ENCODE data around the gene ATP5F1E.
A peak's percentile ranks its signal among the peaks of the same experiment; 100 is the strongest.
"Not testable (repeated sequence)": the region's sequence is repeated elsewhere in the genome, so short reads cannot be mapped to it uniquely, and the experiment has no call there.

Gene ATP5F1E

DNA sequence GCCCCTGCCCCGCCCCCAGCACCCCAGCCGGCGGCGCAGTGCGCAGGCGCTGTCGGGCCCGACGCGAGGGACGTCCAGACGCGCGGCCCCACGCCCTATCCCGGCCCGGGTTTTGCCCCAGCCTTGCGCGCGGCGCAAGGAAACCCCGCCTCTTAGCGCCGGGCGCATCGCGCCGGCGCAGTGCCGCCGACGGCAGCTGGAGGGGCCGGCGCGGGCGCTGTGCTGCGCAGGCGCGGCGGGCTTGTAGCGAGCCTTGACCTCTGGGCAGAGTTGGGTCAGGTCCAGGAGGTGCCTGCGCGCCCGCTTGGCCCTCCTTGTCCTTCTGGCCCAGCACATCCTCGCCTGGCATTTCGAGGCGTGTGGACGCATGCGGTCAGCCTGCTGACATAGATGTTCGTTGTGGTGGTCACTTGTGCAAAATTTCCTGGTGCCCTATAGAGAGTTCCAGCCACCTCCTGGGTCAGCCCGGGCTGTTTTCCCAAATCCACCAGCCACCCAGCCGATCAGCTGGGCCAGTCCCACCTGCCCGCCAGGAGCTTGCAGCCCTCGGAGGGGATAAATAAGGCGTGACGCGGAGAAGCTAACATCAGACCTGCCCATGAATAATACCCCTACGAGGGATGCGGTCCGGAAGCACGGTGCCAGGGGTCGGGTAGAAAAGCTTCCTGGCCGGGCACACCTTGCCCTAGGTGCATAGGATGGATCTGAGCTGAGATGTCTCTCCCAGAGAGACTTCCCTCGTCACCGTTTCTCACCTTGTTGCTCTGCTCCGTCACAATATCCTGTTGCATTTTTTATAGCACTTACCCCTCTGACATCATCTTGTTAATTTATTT is 10.9 kb upstream of the ATP5F1E start:
- DNase-seq = peak; percentile 90

DNA sequence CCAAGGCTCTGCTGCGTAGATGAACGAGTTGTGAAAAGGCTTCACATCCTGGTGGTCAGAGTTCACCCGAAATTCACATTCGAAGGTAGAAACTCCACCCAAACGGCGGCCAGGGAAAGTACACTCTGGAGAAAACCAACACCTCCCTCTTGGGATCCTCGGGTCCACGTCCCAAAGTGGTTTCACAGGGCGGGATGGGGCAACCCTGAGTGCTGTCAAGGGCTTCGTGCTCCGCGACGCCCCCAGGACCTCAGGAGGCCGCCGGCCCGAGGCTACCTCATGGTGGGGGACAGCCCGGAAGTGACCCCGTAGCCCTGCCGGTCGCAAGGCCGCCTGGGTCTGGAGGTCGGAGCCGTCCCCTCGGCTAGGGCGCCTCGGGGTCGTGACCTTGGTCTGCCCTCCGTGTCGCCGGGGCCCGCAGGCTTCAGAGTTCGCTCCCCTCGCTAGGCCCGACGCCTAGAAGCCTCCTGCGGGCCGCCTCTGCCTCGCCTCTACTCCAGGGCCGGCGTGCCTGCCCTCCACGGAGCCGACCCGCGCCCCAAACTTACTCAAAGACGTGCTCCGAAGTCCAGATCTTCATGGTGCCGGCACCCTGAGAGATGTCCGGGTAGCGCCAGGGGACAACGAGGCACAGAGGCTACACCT is 10.1 kb upstream of the ATP5F1E start, which contains the start of gene PRELID3B:
Gene PRELID3B, minus strand, starts transcription at position 636 of the 645 bp plus-strand sequence. Its CDS starts 56 bp downstream, at position 580.
- peak; percentile 10 for DNase-seq

DNA sequence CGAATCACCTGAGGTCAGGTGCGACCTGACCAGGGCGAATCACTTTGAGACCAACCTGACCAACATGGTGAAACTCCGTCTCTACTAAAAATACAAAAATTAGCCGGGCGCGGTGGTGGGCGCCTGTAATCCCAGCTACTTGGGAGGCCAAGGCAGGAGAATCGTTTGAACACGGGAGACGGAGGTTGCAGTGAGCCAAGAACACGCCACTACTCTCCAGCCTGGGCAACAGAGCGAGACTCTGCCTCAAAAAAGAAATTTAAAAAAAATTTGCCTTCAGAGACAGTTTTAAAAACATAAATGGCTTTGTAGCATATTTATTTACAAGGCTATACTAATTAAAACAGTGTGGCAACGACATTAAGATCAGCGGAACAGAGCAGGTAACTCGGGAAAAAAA is 9.4 kb upstream of the ATP5F1E start:
- not testable (repeated sequence) for DNase-seq

DNA sequence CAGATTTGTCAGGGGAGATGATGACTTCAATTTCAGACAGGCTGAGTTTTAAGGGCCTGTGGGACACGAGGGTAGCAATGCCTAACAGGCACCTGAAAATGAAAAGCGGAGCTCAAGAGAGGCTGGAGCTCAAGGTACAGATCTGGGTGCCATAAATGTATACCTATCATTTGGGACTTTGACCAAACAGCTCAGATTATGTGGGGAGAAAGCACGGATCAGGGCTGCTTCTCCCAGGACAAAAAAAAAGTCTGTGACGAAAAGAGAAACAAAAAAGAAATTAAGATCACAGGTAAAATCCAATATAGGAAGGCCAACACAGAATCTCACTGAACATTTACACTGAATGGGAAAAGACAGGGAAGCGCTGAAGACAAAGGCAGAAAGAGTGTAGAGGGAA is 8.5 kb upstream of the ATP5F1E start:
- no peak for DNase-seq

DNA sequence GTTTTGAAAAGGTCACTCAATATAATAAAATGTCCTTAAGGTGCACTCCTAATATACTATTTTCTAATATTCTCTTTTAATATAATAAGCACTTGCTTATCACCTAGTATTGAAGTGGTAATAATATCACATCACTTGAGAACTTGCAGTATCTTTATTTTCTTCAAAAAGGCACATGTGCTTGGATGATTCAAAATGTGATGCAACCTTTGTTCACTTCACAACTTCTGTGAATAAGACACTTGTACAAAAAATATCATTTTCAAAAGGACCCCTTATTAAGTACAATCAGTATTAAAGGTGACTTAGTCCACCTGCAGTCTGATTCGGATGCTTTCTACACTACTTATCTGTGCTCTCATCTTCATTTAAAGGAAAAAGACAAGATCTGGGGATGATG is 7.1 kb upstream of the ATP5F1E start:
- no peak for DNase-seq

DNA sequence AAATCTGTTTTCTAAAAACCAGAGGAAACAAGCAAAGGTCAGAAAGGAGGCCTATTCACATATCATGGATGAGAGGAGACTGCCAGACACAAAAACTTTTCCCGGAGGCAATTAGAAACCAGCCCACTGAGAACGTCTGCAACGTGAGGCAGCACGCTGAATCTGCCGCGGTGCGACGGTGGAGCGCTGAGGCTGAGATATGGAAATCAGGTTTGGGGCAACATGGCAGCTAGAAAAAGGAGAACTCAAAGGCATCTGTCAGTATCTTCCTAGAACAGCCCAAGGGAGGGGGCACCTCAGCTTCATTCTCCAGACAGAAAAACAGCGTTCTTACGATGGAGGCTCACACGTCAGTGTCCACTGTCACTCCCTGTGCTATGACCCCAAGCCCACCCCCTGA is 5.3 kb upstream of the ATP5F1E start:
- DNase-seq = no peak

DNA sequence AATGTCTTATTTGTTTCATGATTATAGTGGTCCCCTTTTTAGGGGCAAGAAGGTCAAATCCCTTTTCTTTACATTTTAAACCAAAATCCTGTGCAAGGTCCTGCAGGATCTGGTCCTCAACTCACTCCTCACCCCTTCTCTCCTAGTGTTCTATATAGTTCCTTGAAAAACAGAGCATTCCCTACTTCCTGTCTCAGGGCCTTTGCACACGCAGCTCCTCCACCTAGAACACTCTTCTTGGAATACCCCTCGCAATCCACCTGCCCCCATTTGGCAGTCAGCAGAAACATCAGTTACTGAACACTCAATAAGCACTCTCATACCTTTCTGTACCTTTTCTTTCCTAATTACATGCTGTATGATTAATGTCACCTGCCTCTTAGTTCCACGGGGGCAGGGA is 3.2 kb upstream of the ATP5F1E start:
- DNase-seq = no peak

DNA sequence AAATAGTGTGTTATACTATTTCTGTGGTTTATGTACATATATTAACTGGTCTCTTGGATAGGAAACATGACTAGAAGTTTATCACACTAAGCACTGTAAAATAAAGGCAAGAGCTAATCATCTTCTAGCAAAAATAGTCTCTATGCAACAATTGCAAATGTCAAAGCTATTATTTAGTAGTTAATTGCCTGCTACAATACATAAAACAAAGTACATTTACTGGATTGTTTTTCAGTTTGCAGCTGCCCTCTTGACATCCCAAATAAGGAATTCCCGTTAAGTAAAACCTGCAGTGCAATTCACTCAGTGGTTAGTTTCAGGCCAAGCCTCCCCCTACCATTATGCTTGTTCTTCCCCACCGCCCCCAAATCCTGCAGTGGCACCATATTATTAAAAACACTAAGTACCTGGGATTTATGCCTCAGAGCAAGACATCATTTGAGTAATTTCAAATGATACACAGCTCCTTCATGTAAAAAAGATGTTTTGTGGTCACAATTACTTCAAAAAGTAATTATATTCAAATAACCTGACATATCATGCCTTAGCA is 1.6 kb upstream of the ATP5F1E start:
- DNase-seq = no peak

DNA sequence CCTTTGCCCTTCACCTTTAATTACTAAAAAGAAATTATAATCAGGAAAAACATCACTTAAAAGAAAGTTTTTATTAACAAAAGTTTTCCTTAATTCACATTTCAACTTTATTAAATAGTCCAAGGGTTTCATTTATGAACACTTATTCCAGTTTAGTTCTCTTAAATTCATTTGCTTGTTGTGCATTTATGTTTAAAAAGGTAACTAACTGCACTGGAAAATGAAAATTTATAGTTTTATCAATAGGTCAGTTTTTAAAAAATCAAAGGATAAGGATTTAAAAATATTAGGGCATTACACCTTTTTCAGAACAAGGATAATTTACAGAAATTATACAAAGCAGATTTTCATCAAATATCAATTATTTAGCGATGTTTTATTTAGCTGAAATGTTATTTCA is 958 bp upstream of the ATP5F1E start:
- DNase-seq = no peak

DNA sequence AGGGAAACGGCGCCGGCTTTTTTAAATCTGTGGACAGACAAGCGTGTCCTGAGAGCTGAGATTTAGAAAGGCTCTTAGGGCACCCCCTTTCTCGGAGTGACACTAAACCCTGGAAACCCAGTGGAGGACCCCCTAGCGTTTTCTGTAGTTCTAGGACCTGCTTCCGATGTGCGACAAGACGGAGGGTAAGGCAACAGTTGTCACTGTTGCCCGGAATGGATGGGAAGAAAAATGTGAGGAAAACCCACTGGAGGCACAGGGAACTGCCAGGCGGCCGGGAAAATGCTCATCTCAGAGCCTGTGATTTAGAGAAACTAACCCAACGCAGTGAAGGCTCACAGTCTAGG is 551 bp upstream of the ATP5F1E start:
- DNase-seq = peak; percentile 84

DNA sequence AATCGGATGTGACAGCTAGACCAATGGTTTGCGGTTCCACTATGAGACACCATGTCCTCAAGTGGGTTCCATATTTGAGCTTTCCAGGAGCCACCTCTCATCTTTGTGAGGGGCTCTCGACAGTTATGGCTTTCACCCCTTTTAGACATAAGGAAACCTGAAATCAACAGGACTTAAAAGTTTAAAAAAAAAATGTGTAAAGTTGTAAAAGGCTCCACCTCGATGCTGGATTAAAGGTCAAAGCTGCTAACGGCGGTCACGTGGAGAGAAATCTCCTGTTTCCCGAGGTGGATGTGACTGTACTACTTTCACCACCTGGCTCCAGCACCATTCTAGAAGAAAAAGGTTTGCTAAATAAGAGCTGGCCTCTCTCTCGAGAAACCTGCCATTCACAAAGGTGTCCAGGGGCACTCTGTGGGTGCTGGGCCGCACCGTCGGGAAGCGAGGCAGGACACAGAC is 542 bp downstream of the ATP5F1E start:
- DNase-seq = no peak

DNA sequence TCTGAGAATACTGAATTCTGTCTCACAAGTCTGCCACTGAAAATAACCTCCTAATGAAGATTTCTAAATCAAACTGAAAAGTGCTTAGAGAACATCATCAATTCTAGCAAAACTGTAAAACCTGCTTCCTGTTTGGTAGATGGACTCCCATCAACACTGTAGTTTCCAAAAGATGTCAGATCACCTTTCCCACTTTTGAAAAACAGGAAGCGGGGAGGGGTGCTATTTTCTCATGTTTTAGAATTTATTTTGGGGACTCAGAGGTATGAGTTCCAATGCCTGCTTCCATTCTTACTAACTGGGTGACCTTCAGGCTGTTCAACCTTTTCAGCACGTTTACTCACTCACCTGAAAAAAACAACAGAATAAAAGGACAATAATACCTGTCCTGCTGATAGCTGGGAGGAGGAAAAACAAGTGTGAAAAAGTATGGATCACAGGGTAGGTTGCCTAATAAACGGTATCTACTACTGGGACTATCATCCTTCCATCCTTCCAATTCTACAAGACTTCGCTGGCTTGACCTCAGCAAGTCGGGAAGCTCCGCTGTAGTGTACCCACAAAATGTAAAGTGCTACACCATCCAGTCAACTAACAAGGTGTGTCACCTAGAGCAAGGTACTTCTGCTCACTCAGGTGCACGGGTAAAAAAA is 1.1 kb downstream of the ATP5F1E start:
- no peak for DNase-seq

DNA sequence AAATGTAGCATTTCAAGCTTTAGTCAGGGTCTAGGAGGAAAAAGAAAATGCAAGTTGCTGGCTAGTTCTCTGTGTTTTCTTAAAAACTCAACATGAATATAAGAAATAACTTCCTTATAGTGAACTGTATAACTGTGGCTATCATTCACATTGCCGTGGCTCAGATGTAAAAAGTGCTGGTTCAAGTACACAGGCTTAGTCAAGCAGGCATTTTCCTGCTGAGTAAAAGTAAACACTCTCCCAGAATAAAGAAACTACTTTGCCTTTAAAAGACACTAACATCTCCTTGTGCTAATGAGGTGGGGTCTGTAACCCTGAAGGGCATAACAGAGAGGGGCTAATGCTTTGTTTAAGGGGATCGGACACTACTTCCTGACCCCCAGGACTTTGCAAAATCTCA is 3.3 kb downstream of the ATP5F1E start:
- DNase-seq = no peak

DNA sequence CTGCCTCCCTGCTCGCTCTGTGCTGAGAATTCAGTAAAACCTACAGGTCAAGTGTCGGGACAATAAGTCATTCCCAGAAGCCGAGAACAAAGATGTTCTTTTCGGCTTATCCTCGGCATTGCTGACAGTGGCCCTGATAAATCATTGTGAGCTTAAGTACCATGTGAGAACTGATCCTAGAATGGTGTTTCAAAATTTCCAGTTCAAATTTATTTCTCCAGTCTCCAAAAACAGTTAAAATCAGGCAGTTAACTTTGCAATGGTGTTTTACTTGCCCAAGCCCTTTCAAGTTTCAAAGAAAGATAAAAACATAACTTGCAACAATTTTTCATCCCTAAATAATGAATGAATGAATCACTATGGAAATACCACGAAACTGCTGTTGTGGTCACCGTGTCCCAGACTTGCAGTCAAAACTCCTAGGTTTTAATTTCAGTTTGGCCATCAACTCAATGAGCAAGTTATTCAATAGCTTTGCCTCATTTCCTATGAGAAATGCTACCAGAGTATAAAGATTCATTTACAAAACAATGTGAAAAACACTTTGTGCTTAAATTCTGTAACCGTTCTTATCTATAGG is 4.3 kb downstream of the ATP5F1E start:
- DNase-seq = no peak

DNA sequence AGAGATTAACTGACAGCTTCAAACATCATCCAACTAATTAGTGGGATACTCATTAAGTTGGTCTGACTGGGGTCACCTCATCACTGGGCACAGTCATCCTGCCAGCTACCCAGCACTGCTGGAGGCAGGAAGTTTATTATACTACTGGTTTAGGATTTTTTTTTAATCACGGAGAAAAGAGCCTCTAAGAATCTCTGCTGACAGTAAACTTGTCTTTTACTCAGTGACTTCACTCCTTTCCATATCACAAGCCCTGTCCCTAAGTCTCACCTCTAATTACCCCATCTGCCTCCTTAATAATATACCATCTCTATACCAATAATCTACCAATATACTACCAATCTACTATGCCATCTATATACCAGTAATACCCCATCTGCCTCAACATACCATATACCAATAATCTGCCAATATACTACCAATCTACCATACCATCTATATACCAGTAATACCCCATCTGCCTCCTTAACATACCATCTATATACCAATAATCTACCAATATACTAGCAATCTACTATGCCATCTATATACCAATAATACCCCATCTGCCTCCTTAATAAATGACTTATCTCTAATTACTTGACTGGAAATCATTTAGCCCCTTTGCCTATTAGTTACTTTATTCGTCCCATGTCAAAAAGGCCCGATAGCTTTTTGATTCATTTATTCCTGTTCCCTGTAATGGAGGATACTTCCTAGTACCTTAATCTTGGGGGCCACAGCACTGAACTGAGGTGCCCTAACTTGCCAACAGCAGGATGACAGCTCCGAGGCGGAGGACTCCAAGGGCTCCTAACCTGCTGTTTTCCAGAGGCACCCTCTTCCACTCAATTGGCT is 5.0 kb downstream of the ATP5F1E start:
- no peak for DNase-seq

DNA sequence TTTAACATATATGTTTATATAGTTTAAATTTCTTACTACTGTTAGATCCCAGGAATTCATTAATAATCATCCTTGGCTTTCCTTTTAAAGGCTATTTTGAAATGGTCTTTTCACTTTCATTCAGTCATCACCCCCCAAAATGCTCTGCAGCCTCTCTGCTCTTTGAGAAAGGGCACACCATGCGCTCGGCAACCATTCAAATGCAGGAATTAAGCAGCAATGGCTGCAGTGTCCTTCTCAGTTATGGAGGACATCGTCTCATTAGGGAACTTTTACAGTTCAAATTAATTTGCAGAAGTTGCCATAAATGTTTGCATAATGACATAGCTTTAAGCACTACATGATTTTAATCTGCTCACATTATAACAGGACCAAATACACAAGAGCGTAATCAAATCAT is 6.6 kb downstream of the ATP5F1E start:
- no peak for DNase-seq

DNA sequence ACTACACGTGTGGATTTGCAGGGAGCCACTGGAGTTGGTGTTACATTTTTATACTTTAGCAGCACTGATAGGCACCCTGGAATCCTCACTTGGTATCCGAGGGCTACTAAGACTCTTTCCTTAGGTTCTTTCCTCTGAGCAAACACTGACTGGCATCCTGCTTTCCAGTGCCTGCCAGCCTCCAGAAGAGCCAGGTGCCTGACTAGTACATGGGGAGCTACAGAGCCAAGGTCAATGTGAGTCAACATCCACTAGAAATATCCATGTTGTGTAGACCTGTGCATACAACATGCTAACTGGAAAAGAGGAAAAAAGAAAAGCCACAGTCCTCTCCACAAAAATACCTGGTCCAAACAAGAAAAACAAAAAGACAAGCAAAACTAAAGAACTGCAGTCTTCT is 7.0 kb downstream of the ATP5F1E start:
- DNase-seq = no peak

DNA sequence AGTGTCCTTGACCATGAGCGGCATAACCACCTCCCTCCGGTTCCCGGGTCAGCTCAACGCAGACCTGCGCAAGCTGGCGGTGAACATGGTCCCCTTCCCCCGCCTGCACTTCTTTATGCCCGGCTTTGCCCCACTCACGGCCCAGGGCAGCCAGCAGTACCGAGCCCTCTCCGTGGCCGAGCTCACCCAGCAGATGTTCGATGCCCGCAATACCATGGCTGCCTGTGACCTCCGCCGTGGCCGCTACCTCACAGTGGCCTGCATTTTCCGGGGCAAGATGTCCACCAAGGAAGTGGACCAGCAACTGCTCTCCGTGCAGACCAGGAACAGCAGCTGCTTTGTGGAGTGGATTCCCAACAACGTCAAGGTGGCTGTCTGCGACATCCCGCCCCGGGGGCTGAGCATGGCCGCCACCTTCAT is 8.0 kb downstream of the ATP5F1E start:
- DNase-seq = no peak

DNA sequence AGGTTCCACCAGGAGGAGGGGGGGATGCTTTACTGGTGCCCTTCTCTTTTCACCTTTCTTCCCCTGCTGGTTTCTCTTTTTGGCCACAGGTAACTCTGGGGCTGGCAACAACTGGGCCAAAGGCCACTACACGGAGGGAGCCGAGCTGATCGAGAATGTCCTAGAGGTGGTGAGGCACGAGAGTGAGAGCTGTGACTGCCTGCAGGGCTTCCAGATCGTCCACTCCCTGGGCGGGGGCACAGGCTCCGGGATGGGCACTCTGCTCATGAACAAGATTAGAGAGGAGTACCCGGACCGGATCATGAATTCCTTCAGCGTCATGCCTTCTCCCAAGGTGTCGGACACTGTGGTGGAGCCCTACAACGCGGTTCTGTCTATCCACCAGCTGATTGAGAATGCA is 8.5 kb downstream of the ATP5F1E start:
- DNase-seq = no peak

DNA sequence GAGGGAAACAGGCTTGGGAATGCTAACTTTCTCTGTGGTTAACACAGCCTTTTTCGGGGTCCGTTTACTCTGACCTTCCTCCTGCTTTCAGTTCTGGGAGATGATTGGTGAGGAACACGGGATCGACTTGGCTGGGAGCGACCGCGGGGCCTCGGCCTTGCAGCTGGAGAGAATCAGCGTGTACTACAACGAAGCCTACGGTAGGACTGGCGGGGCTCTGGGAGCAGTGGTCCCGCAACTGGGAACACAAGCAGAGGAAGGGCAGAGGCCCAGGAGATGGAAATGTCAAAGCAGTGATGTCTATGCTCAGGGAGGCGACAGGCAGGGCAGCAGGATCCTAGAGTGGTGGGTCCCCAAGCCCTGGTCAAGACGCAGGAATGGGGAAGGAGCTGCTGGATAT is 9.4 kb downstream of the ATP5F1E start:
- no peak for DNase-seq

DNA sequence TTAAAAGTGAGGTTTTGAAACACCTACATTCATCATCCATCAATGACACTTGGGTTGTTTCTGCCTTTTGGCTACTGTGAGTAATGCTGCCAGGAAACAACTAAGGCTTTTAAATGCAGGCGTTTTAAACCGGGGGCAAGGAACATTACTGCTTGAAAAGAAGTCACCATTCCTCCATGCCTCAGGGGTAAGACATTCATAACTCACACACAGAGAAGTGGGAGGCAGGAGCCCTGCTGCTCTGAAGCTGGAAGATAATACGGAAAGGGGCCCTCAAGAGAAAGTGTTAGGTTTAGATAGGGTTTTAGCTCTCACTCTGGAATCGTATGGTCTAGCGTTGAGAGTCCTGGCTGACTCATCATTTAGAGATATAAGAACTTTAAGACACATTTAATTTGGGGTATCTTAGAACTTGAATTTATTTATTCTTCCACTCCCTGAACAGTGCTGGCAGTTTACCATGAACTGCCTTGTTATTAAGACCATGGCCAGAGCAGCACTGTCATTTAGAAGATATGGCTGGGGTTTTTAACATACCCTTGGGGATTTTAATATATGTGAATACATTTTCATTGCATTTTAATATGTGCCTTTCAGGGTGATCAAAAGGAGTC is 11.1 kb downstream of the ATP5F1E start:
- DNase-seq = no peak

DNA sequence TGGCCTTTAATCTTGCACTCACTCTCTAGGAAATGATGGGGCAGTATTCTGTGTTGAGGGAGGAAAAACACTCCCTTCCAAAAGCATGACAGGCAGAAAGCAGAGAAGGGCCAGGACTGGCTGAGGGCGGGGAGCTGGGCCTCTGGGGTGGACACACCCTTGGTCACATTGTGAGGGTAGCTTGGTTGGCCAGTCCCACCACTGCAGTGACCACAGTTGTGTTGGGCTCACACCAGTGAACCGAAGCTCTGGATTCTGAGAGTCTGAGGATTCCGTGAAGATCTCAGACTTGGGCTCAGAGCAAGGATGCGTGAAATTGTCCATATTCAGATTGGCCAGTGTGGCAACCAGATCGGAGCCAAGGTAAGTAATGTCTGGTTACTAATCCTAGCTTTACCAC is 12.9 kb downstream of the ATP5F1E start, which contains the start of gene TUBB1:
Gene TUBB1, plus strand, starts transcription at position 213 of the 400 bp plus-strand sequence. Its CDS starts 94 bp downstream, at position 307.
- DNase-seq = no peak
